ENCODE data around the gene FYN.
A peak's percentile ranks its signal among the peaks of the same experiment; 100 is the strongest.

Gene FYN

DNA sequence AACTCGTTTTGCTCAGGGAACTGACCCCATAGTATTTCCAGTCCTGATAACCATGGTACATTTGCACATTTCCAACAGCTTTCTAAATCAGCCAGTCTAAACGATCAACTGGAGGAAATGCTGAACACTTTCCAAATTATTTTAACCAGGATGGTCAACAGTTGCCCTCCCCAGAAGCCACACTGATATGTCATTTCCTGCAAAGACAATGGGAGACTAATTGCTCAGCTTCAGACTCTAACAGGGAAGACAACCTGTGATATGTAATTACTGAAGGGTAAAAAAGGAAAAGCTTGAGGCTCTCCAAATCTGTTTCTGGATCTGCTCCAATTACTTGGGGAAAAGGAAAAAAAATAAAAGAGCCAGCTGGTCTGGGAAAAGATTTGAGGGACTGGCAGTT lies 88.8 kb downstream of the FYN start:
- DNase-seq = no peak

DNA sequence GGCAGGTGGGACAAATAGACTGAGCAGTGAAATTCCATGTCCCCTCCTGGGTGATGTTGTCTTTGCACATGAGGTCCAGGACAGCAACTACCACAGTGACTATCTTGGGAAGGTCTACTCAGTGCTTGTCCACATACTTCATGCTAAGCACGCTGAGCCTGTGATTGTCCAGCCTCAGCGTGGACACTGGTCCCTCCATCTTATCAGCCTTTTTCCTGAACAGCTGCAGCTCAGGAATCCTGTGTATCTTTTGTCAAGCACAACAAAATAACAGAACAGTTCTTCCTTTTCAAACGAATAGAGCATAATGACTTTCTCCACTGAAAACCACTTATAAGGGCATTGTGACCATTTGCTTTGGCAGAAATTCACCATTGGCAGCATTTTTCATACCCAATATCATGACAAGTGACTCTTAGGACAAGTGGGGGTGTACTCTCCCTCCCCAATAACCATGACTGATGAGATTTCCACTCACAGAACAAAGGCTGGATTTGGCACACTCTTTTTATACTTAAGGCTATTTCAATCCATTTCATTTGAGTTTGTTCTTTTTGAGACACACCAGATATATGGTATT lies 90.3 kb downstream of the FYN start:
- DNase-seq = no peak

DNA sequence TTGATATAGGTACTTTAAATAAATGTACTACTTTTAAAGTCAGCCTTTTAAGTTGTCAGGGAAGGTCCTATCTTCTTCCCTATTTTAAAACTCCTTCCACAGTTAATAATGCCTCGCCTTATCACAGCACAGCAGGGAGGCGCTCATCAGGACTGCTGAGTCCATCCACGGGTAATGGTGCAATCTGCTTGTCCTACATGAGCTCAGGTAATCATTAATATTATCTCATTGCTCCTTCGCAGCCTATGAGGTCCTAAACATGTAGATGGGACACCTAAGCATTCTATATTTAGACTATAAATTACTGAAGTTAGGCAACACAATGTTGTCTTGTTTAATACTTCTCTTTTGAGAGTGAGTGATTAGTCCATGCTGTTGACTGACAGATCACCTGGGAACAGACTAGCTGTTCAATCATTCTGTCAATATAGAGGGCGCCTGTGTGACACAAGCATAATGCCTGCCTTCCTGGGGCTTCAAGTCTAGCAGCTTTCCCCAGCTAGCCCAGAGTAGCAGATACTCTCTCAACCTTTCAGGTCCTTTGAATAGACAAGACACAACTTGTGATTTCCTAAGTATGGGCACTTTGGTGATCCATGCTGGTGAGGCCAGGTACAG lies 91.0 kb downstream of the FYN start:
- DNase-seq = no peak

DNA sequence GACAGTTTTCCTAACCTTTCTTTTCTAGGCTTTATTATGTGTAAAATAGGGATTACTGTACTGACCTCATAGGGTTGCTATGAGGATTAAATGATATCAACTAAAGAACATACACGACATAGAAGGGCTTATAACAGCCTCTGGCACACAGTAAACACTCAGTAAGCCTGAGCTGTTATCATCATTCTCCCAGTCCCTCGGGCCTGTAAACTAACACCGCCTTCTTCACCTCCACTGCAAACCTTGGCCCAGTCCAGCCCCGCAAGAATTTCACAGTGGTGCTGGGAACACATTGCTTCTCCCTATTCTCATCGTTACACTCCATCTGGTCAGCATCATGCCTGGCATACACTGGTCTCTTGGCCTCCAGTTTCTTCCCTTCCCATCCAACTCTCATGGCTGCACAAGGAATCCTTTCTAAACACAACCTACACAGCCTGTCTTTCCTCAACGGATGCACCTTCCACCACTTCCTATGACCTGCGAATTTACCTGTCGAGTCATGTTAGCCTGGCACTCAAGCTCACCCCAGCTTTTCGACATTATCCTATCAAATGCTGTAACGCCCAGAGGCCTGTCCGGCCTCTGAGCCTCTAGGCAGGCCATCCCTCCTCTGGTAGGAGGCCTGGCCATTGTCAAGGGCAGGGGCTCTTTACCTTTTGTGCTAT lies 92.1 kb downstream of the FYN start:
- no peak for DNase-seq

DNA sequence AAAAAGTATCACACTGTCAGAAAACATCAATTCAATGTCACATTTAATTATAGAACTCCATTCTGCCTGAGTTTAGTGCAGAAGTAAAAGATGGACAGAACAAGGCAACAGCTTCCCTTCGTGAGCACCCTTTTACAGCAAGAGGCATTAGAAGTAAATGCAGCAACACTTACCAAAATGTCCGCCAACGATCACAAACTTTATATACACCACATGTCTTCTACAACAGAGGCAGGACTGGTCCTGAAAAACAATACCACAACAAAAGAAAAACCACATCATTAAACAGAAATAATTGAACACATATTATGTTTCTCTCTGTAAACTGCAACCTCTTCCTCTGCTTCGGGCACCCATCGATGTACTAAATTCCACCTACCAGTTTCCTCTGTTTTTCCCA lies 92.9 kb downstream of the FYN start:
- no peak for DNase-seq

DNA sequence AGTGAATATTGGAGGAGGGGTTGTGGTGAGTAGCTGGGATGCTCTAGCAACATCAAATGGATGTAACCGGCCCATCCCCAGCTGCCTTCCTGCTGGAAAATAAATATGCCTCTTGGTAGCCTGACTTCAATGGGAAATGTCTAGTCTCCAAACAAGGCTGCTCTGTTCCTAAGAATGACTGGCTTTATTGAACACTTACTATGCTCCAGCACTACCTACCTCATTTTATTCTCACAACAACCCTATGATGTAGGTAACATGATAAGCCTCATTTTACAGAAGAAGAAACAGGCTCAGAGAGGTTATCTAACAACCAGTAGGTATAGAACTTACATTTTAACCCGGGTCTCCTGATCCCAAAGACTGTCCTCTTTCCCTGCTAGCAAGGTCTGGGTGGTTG lies 93.6 kb downstream of the FYN start:
- no peak for DNase-seq

DNA sequence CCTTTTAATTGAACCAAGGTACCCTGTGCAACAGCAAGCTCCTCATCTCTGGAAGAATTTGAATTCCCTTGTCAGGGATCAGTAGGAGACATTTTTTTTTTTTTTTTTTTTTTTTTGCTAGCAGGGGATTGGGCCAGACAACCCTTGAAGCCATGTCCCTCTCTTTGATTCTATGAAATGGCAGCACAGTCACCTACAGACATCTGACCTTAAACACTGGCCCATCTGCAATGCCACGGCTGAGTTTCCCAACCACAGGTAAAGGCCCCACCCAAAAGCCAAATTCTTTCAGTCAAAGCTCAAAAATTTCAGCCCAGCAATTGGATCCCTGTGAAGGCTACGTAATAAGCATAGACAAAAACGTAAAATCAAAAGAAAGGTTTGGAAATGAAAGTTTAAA lies 94.2 kb downstream of the FYN start:
- DNase-seq = no peak

DNA sequence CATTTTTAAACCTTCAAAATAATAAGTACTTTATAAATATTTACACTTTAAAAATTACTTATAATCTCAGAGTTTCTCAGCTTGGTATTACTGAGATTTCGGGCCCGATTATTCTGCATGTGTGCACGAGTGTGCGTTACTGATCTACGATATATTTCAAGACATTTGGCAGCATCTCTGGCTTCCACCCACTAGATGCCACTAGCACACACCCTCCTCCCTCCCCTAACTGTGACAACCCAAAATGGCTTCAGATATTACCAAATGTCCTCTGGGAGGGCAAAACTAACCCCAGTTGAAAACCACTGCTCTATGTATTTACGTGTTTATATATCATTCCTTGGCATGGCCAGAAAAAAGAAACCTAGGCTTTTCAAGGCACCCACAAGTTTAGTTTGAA lies 95.9 kb downstream of the FYN start:
- DNase-seq = no peak

DNA sequence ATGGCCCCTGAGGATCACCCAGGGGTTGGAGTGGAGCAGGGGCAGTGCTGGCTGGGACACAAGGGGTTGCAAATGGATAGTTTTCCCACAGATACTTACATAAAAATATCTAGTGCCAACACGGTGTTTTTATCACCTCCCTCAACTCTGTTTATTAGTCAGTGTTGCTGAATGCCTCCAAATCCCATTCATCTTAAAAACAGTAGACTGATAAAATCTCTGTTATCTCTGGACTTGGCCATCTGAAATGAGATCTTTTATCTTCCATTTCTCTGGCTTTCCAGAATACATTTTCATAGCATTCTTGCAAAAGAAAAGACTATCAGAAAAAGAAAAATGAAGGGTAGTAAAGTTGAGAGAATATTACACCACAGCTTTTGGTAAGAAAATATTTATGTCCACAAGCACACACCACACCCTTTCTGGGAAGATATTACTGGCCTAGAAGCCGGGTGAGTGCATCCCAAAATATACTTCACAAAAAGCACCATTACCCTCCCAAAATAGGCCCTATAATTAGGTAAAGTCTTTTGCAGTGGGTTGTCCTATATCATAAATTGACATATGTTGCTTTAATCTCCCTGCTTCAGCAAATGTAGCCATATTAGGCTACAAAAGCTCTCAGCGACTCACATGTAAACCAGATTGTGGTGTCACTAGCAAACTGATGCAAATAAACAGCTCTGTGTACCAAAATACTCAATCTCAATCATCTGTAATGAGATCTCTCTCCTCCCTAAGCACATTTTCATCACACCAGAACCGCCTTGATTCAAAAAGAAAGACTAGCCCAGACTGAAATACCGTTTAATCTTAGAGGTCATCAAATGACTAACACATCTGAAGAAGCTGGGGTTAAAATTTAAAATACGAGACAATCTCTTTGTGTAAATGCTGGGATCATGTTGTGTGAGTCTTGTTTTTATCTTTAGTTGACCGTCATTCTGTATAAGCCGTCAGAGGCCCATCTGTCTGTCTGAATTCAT lies 96.7 kb downstream of the FYN start:
- DNase-seq = no peak

DNA sequence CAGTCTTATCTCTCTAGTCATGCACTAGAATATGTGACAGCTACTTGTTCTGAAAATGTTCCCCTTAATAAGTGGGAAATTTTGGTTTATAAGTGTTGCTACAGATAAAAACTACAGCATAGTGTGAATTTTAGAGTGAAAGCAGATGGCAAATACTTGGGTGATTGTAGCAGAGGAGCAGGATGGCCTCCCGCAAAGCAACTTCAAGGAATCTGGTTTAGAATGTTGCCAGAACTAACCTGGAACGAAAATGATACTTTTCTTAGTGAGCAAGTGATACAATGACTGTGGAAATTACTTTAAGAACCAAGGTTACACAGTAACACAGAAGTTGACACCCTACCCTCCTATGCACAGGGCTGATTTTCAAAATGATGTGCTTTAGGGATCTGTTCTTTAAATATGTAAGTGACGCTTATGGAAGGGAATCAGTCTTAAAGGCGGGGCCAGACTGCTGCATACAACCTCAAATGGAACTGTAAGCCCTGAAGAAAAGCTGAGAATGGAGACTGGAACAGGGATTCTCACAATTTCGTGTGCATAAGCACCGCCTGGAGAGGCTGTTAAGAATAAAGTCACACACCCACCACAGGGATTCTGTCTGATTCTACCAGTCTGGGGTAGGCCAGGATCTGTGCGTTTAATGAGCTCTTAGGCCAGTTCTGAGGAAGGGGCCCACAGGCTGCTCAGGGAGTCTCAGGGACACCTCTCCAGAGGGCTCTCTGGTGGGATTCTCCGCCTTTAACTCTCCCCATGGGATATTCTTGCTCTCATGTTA lies 97.9 kb downstream of the FYN start:
- DNase-seq = no peak

DNA sequence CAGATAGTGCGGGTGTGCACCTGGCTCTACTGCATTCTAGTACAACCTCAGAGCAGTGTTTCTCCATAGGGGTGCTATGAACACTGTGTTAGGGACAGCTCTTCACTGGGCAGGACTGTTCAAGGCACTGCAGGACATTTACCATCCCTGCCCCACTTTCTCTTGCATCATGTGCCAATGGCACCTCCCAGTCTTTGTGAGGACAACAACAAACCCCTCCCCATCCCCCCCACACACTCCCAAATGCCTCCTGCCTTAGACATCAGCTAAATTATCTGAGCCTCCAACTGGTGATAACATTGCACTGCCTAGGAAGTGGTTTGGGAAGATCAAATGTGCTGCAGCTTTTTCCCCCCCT lies 98.9 kb downstream of the FYN start:
- no peak for DNase-seq

DNA sequence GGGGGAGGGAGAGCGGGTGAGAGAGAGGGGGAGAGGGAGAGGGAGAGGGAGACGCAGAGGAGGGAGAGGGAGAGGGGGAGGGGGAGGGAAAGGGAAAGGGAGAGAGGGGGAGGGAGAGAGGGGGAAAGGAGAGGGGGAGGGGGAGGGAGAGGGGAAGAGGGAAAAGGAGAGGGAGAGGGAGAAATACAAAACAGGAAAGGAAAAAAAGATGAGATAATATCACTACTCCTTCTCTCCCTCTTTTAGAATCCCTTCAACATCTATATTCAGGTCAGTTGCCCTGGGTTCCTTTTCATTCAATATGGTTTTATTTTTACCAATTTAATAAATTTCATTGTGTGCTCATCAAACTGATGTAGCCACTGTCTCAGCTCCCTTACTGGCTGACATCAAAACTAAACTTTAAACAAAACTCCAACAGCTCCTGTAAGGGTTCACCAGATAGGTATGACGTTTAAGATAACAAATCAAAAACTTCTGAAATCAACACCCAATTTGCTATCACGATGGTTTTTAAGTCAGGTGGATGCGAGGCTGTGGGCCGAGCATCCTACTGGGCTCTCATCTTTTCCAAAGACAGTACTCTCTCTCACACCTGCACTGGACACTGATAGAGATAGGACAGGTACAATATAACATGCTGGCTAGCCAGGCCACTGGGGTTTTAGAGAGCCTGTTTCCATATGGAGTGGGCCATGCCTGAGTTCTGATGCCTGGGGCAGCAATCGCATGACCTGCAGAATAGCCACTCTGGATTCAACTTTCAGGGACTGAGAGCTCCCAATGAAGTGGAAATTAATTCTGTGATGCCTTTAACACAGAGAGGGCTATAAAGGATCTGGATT lies 99.5 kb downstream of the FYN start:
- no peak for DNase-seq

DNA sequence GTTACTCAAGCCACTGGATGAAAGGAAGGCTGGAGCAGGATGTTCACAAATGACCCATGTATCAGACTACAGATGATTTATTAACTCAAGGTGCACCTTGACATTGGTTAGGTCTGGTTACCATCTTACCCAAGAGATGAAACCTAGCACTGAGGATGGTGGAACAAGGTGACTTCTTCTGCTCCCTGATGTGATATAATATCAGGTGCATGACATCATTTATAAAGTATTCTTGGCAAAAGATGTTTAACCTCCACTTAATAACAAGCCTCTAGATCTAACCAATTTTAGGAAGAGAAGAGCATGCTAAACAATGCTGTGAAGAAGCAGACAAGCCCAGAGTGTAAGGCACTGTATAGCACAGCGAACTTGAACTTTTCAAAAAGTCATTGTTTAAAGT lies 100.9 kb downstream of the FYN start:
- DNase-seq = no peak

DNA sequence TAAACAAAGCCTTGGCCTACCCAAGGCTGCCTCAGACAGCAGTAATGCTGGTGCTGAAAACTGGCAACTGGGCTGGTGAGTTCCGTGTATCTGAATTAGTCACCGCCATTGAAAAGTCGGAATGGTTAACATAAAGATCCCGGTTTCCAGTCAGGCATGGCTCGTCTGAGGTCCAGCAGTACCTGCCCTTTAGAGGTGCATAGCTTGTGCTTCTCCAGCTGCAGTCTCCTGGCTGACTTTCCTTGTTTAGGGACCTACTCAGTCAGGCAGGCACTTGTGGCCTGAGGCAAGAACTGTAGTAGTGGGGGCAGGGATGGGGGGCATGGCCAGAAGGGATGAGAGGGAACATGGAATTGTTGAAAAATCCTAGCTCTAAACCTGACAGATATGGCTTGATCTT lies 101.6 kb downstream of the FYN start:
- no peak for DNase-seq

DNA sequence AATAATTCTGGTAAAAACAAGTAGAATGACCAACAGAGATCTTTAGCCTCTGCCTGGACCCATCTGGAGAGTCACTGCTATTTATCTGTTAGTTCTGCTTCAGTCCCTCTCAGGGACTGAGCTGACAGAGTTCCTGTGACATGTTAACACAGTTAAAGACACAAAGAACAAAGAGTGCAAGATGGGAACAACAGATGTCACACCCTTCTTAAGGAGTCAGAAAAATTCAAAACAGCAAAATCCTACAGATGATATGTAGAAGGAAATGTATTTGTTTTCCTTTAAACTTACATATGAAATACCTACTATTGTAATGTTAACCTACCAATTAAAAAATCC lies 102.2 kb downstream of the FYN start:
- DNase-seq = no peak

DNA sequence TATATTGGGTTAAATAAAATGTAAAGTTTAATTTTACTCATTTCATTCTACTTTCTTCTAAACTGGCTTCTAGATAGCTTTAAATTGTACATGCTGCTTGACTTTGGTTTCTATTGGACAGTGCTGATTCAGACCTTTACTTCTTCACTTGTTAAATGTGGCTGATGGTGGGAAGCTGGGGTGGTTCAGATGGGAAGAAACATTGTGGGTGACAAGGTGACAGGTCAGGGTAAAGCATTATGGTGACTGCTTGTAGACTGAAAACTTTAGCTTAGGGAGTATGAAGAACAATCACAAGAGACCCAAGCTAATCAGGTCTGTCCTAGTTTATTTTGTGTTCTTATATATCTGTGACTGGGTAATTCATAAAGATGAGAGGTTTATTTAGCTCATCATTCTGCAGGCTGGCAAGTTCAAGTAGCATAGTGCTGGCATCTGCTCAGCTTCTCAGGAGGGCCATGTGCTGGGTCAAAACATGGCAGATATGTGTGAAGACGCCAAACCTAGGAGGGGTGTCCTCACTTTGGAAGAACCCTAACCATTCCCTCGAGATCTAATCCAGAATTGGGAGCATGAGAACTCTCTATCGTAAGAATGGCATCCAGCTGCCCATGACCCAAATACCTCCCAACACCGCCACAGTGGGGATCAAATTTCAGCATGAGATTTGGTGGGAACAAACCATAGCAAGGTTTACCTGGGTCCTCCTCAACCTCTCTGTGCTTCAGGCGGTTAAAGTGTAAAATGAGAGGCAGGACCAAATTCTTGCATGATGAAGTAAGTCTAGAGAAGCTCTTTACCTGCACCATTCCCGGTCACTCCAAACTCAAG lies 102.8 kb downstream of the FYN start:
- no peak for DNase-seq

DNA sequence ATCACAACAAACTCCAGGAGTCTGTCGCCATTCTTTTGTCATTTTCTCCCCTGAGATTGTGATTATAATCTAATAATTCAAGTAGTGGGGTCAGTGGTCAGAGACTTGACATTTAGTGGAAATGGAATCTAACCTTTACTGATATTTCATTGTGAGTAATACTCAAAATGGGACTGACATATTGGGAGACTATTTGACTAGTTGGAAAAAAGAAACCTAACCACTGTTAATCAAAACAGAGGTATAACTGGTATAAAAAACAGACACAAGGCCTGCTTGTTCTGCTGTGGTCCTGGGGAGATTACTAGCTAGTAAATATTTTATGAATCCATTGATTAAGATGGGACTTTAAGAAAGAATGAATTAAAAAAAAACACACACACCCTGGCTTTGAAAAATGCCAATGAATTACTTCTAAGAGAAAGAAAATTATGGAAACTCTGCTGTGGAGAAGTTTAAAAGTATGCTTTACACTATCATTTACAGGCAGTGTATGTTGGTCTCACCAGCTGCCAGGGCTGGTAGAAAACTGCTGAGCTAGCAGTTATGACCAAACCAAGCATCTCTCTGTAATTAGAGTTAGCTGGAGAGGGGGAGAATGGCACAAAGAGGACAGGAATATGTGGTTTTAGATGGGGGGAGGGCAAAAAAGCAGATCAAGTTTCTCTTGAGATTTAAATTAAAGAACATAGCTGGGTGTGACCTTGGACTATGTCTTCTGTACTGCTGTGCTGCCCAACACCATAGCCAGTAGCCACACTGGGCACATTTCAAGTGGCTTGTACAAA lies 103.7 kb downstream of the FYN start:
- no peak for DNase-seq

DNA sequence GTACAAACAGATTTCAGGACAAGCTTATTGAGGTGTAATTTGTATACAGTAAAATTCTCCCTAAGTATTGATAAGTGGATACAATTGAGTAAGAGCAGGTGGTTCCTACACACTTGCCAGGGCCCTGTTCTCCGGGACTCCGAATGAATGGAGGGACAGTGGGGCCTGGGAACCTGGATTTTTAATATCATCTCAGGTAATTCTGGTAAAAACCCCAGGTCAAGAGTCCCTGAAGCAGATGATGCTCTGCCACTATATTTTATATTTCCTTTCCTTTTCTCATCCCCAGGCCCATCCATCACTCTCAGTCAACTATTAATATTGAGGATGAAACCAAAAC lies 104.9 kb downstream of the FYN start:
- no peak for DNase-seq

DNA sequence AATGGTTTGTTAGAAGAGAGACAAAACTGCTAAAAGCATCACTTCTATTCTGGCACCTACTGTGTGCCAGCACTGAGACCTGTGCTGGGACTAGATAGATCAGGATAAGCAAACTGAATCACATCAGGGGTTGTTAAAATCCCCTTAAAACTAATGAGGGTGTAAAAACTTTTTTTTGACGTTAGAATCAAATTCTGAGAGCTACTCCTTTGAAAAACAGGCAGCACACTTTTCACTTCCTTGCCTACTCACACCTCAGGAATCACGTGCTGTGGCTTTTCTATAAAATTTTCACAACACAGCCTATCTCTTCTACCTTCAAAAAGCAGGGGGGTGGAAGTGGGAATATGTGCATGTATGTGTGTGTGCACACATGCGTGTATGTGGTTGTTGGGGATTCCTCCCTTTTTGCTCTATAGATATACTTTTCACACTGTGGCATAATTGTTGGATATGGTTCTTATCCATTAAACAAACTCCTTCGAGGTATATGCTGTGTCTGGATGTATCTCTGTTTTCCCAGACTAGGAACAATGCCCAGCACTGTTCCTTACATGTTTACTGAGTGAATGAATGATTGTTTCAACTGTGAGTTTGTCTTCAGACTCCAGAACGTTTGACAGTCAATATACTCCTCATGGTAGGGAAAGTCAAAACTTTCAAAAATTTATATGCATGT lies 105.4 kb downstream of the FYN start:
- peak; percentile 64 for DNase-seq
